Neuron (in vitro differentiated cells): ENCODE measurements around the gene HOXB3.

Source experiments
- H2AFZ ChIP-seq: one replicate; pipeline ENCODE4 v1.6.1; 2013; ENCODE audit warnings: low read depth, mild to moderate bottlenecking, inconsistent platforms, low read length, moderate library complexity
- H3K27me3 ChIP-seq: one replicate; pipeline ENCODE4 v1.6.1; 2013; ENCODE audit warnings: low read length; ENCODE audit not compliant: insufficient read depth
- H3K36me3 ChIP-seq: one replicate; pipeline ENCODE4 v1.6.1; 2013; ENCODE audit warnings: low read length; ENCODE audit not compliant: insufficient read depth
- H3K4me1 ChIP-seq: one replicate; pipeline ENCODE4 v1.6.1; 2013; ENCODE audit warnings: low read length; ENCODE audit not compliant: insufficient read depth
- H3K4me3 ChIP-seq: 2 replicates; pipeline ENCODE4 v1.5.1; 2013; ENCODE audit warnings: mild to moderate bottlenecking, low read length, moderate library complexity
- H3K9me3 ChIP-seq: one replicate; pipeline ENCODE4 v1.6.1; 2013; ENCODE audit warnings: low read length

Gene HOXB3

DNA sequence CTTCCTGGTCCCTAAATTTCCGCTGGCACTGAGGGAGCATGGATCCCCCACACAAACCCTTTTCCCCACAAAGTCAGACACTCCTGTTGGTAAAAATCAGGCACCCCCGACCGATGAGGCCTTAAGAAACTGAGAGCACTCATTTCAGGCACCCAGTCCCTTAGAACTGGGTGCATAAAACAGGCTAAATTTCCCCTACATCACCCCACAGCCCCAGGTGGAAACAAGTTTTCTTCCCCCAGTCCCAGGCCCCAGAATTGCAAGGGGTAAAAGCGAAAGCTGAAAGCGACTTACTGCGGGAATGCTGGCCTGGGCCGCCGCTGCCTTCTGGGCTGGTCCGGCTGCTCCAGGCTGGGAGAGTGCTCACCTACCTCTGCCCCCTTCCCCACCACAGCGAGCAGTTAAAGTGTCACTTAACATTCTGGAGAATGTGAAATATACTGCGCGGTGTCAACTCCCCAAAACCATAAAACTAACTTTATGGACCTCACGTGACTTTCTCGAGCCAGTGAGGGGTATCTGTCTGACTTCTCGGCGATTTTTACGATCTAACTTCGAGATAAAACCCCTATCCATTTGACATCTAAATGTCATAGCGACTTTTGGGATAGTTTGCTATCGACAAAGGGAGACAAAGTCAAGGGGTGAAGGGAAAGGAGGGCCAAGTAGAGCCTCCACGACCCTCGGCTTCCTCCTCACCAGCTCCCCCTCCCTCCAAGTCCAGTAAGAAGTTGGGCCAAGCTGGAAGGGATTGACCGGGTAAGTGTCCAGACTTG is at the start of gene HOXB3:
Gene HOXB3, minus strand, starts transcription at position 411 of the 776 bp plus-strand sequence. CDS start 37,767 bp downstream, outside the sequence.
- Histone ChIP-seq H3K36me3 (no peaks in the 10 kb centered on the region), H3K4me3 (no peak within 1 kb of the TSS), H3K9me3 (no peaks in the 10 kb centered on the region), H3K4me1 (peaks cover 6% of the 10 kb centered on the region), H3K27me3 (peaks cover 100% of the 10 kb centered on the region), H2AFZ (no peak within 1 kb of the TSS)

DNA sequence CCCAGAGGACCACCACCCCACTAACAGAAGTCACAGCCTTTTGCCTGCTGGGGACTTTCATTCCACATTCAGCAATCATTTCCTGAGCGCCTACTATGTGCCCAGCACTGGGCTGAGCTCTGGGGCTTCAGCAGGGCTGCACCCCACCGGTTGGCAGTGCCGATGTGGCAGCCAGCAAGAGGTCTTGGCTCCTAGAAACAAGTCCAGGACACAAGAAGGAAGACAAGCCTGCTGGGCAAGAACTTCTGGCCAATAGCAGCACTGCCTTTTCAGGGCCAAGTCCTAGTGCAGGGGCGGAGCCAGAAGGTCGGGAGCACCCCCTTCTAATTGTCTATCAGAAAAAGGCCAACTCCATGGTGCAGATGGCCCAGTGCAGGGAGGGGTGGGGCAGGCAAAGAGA is 49.1 kb upstream of the HOXB3 start:
- Histone ChIP-seq H3K27me3 (peaks cover 97% of the 10 kb centered on the region), H2AFZ (no peak overlapping the region), H3K9me3 (no peaks in the 10 kb centered on the region), H3K36me3 (no peaks in the 10 kb centered on the region), H3K4me1 (no peaks in the 10 kb centered on the region), H3K4me3 (no peak overlapping the region)

DNA sequence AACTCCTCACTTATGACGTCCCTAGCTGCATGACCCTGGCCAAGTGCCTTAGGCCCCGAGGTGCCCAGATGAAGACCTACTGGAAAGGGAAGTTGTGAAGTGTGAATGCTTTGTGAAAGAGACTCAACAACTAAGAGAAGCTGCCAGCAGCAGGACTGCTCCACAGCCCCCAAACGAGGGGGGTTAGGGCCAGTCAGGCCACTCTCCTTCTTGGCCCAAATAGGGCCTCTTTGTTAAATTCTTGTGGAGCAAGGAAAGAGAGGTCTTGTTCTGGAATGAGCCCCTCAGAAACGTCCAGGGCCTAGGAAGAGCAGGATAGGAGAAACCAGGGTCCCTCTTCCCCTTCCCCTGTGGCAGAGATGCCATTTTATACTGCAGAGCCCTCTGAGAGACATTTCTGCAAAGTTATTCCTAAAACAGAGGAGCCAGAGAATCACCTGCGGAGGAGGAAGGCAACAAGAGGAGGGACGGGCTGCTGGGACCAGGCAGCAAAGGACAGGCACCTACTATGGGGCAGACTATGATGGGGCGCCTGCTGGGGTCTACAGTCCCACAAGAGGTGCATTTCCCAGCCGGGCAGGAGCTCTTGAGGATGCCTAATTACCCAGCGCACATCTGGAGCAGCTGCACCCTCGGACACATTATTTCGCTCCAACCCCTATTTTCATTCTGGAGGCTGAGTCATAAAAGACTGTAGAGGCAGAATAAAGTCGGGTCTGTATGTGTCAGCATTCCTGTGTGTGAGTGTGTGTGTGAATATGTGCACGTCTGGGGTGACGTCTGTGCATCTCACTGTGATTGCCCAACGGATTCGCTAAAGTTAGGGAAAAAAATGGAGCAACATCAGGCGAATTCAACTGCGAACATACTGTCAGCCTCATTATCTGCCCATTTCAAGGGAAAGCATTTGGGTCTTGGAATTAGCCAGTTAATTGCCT is 47.6 kb upstream of the HOXB3 start:
- H3K4me3 ChIP-seq: no peak overlapping the region
- peaks cover 95% of the 10 kb centered on the region for H3K27me3 ChIP-seq
- H3K9me3 ChIP-seq: no peaks in the 10 kb centered on the region
- H3K36me3 ChIP-seq: no peaks in the 10 kb centered on the region
- H2AFZ ChIP-seq: no peak overlapping the region
- no peaks in the 10 kb centered on the region for H3K4me1 ChIP-seq

DNA sequence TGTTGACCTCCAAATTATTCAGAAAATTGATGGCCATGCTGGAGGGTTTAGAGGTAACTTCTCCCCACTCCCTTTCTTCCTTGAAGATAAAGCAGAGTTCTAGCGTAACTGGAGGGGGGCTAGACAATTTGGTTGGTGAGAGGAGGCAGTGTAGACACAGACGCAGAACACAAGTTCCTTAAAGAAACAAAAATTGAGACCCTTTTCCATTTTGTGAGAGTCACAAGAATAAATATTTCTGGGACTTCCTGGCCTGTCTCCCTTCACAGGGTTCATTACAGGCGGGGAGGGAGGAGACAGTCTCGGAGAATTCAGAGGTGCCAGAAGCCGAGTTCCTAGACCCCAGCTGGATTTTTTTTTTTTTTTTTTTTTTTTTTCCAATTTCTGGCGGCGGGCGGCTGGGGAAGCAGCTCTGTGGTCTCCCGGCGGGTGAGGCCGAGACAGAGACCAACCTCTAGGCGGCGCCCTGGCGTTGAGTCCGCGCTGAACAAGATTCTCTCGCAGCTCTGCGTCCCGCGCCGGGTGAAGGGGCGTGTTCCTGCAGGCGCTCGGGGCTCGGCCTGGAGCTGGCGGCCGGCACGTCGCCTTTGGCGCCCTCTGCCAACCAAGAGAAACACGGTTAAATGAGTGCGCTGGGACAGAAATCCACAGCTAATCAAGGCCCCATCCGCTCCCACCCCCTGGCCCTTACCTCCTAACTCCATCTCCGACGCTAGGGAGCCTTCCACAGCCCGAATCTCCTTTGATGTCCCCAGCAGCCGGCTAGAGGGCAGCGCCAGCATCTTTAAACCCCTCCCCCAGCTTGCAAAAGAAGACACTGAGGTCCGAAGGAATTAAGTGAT is 46.4 kb upstream of the HOXB3 start:
- Histone ChIP-seq H3K4me3 (no peak overlapping the region), H3K9me3 (no peaks in the 10 kb centered on the region), H2AFZ (no peak overlapping the region), H3K27me3 (peaks cover 95% of the 10 kb centered on the region), H3K4me1 (no peaks in the 10 kb centered on the region), H3K36me3 (no peaks in the 10 kb centered on the region)

DNA sequence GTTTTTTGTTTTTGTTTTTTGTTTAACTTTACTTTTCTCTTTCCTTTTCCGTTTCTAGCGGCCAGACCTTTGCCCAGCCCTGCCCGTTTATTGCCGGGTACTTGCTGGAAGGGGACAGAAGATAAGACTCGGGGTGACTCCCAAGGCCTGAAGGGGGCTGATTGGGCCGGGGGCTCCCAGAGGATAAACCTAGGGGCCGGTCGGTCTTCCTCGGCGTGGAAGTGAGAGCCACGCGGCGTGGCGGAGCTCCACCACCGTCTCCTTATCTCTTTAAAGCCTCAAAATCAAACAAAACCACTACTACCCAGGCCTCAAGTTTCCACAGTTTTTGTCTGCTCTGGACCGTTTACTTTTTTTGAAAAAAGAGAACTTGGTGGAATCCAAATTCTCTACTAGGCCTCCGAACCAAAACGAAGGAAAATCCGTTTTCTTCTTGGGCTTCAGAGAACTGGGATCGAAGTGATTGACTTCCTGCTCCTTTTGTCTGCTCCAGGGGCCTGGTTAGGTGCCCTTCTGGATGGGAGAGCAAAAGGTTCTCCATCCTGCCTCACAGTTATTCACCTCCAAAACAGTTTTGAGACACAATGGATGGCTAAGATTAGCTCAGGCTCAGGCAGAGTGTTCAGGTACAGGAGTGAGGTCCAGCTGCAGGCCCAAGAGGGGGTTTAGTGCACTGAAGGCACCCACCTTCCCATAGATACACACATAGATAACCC is 44.6 kb upstream of the HOXB3 start:
- Histone ChIP-seq H3K9me3 (no peaks in the 10 kb centered on the region), H3K36me3 (no peaks in the 10 kb centered on the region), H2AFZ (no peak overlapping the region), H3K4me1 (no peaks in the 10 kb centered on the region), H3K27me3 (peaks cover 95% of the 10 kb centered on the region), H3K4me3 (no peak overlapping the region)

GRCh38 chr17:48633266-48633677 is 43.2 kb upstream of the HOXB3 start:
- Histone ChIP-seq H3K9me3 (no peaks in the 10 kb centered on the region), H3K36me3 (no peaks in the 10 kb centered on the region), H3K4me1 (no peaks in the 10 kb centered on the region), H2AFZ (no peak overlapping the region), H3K27me3 (peaks cover 95% of the 10 kb centered on the region), H3K4me3 (no peak overlapping the region)

DNA sequence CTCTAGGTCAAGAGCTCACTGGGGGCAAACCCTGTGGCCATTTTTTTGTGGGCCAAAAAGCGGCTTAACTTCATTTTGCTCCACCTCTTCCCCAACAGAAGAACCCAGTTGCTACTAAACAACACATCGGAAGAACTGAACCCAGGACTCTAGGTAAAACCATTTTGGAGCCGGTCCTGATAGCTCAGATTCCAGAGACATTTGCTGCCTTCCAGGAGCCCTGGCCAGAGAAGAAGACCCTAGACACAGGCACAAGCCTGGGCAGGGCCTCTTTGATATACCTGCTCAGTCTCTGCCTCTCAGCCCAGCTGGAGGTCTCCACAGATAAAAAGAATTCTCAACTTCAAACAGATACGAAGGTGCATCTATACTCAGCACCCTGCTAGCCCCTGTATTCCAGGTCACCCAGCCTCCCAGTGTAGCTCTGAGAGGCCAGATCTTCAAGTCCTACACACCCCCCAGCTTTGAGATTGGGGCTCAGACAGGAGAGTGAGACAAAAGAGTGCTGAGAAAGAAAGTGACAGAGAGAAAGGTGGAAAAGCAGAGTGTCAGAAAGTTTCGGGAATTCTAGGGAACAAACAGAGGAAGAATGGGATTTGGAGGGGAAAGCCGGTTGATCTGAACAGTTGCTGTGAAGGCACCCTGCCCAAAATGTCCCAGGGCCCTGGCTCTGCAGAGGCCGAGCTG is 42.7 kb upstream of the HOXB3 start:
- Histone ChIP-seq H3K4me3 (no peak overlapping the region), H3K4me1 (no peaks in the 10 kb centered on the region), H3K36me3 (no peaks in the 10 kb centered on the region), H2AFZ (no peak overlapping the region), H3K27me3 (peaks cover 95% of the 10 kb centered on the region), H3K9me3 (no peaks in the 10 kb centered on the region)

- H2AFZ ChIP-seq: no peak overlapping the region
- no peaks in the 10 kb centered on the region for H3K36me3 ChIP-seq
- H3K9me3 ChIP-seq: no peaks in the 10 kb centered on the region
- H3K27me3 ChIP-seq: peaks cover 94% of the 10 kb centered on the region
- no peaks in the 10 kb centered on the region for H3K4me1 ChIP-seq
- H3K4me3 ChIP-seq: no peak overlapping the region
These were observed 41.9 kb upstream of the HOXB3 start for GRCh38 chr17:48631693-48632578.

DNA sequence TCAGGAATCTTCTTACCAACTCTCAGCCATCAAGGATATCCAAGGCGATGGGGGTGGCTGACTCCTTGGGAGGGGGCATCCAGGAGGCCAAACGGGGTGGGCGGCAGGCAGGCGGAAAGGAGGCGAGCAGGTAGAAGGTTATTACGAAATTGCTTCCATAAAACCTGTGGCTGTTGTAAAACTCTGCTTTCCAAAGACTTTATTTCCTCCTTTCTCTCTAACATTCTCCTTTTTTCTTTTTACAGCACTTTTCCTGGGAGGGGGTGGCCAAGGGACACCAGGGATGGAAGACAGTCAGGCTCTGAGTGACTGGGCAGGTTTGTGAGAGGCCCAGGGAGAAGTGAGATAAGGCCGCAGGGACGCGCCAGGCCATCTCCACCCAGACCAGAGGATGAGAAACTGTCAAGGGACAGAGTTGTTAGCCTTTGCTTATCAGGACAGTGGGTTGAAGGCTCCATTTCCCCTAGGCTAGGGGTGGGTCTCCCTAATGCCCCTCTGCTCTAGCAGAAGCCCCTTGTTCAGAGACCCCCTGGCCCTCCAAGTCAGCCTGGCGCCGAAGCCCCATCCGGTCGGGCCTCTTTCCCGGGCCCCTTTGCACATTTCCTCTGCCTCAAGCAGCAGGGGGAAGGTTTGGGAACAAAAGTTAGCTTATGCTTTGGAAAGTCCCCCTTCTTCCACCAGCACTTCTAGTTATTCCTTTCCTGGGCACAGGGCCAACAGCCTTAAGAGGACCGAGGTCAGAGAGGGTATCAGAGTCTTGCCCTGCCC is 41.1 kb upstream of the HOXB3 start:
- H3K9me3 ChIP-seq: no peaks in the 10 kb centered on the region
- H3K4me1 ChIP-seq: no peaks in the 10 kb centered on the region

GRCh38 chr17:48630009-48630924 is 40.2 kb upstream of the HOXB3 start:
- Histone ChIP-seq H3K9me3 (no peaks in the 10 kb centered on the region), H3K27me3 (peaks cover 97% of the 10 kb centered on the region), H3K4me3 (no peak overlapping the region), H3K36me3 (no peaks in the 10 kb centered on the region), H2AFZ (no peak overlapping the region), H3K4me1 (no peaks in the 10 kb centered on the region)

More for the DNA sequence above, 41.1 kb upstream of the HOXB3 start:
- peaks cover 97% of the 10 kb centered on the region for H3K27me3 ChIP-seq
- H3K4me3 ChIP-seq: no peak overlapping the region
- H2AFZ ChIP-seq: no peak overlapping the region
- no peaks in the 10 kb centered on the region for H3K36me3 ChIP-seq
